Mammary epithelial cell (primary cell): ENCODE data around the gene TEX26.

ENCODE experiments used
- CTCF ChIP-seq, 2 donors: IDR thresholded peaks in 1 of 2; conservative IDR thresholded peaks in 1 of 2; 2 replicates each; pipeline ENCODE4 v1.5.1; 2011 to 2012; ENCODE audit warnings: inconsistent platforms in 2 of 2, low read length in 2 of 2, mild to moderate bottlenecking in 2 of 2, control low read depth in 1 of 2, low read depth in 1 of 2; ENCODE audit not compliant: insufficient read depth in 1 of 2; ENCODE audit errors: extremely low read depth in 1 of 2
- EZH2 ChIP-seq: IDR thresholded peaks from 2 replicates; pipeline ENCODE4 v1.6.1; 2012; ENCODE audit warnings: low read length, inconsistent platforms, borderline replicate concordance

- no peak for TF ChIP-seq CTCF (conservative IDR thresholded peaks at IDR 0.05 in 1 of 2, IDR thresholded peaks at IDR 0.05 in 1 of 2; ENCODE audit: extremely low read depth in 1 of 2, insufficient read depth in 1 of 2, low read depth in 1 of 2, low read length in 2 of 2)
- peak; percentile 9 for TF ChIP-seq EZH2
These were observed 25.9 kb upstream of the TEX26 start for GRCh38 chr13:30906411-30907051.
